ENCODE results near the gene ADGRG3.

ADGRG3 gene

GRCh38 chr16:57722210-57722499, 54.0 kb downstream of the ADGRG3 start:
- Histone ChIP-seq H3K27ac (ENCODE audit: extremely low read depth, low read depth, low read length) (no peak overlapping the region), H3K4me1 (ENCODE audit: control insufficient read depth, insufficient read depth, low read length) (no peaks in the 10 kb centered on the region), H3K36me3 (ENCODE audit: control insufficient read depth in 2 of 2, insufficient read depth in 1 of 2, low read length in 2 of 2) (no peaks in the 10 kb centered on the region), H3K4me3 (ENCODE audit: low read depth, low read length) (no peak overlapping the region), H3K9me3 (ENCODE audit: control insufficient read depth, insufficient read depth, low read depth, low read length) (no peaks in the 10 kb centered on the region)
- CTCF ChIA-PET: interaction anchor here (0.6 to 1.1 kb wide), 2 partner anchors 146 to 787 kb away, joined by 3 to 5 read pairs; no protein-coding TSS in a partner anchor
- POLR2A ChIA-PET: no interaction called here
- TF ChIP-seq ZFP69B (tag by site-specific recombination; IDR thresholded peaks at IDR 0.05) (no peak), REPIN1 (tag by site-specific recombination; IDR thresholded peaks at IDR 0.05; ENCODE audit: low read depth) (no peak), ZNF16 (tag by site-specific recombination; IDR thresholded peaks at IDR 0.05; ENCODE audit: low read depth) (no peak), ZNF37A (tag by site-specific recombination; IDR thresholded peaks at IDR 0.05) (no peak), ZNF394 (tag by site-specific recombination; IDR thresholded peaks at IDR 0.05; ENCODE audit: borderline replicate concordance) (no peak), ZBTB20 (tag by site-specific recombination; IDR thresholded peaks at IDR 0.05) (no peak), ZNF211 (tag by site-specific recombination; IDR thresholded peaks at IDR 0.05; ENCODE audit: low read depth) (no peak), ZNF24 (tag by site-specific recombination; IDR thresholded peaks at IDR 0.05) (no peak), ZSCAN16 (tag by site-specific recombination; IDR thresholded peaks at IDR 0.05) (no peak), ZBTB26 (tag by site-specific recombination; optimal IDR thresholded peaks at IDR 0.05) (no peak), ZNF404 (tag by site-specific recombination; IDR thresholded peaks at IDR 0.05) (no peak), ZNF155 (tag by site-specific recombination; IDR thresholded peaks at IDR 0.05) (no peak), ZNF544 (tag by site-specific recombination; IDR thresholded peaks at IDR 0.05) (no peak), ZNF423 (tag by site-specific recombination; IDR thresholded peaks at IDR 0.05) (no peak)

DNA sequence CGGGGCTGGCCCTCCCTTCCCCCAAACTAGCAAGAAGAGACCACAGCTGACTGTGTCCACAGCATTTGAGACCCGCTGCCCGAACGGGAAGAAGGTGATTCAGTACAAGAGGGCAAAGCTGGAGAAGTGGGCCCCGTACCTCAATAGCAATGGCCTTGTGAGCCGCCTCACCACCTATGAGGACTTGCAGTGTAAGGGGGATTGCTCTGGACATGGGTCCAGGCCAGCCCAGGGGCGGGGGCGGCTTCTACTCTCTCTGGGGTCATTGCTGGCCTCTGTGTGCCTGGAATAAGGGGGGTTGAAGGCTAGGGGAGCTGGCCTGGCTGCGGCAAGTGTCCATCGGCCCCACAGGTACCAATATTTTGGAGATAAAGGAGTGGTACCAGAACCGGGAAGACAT, 54.5 kb downstream of the ADGRG3 start:
- H3K4me3 ChIP-seq (ENCODE audit: low read depth, low read length): no peak overlapping the region
- no peaks in the 10 kb centered on the region for H3K36me3 ChIP-seq (ENCODE audit: control insufficient read depth in 2 of 2, insufficient read depth in 1 of 2, low read length in 2 of 2)
- ChIA-PET POLR2A (no interaction called here), CTCF (interaction anchor here (0.6 to 1.5 kb wide), 14 partner anchors 10 to 787 kb away, joined by 3 to 5 read pairs (median 4); partner anchors contain the start of gene KATNB1)
- H3K27ac ChIP-seq (ENCODE audit: extremely low read depth, low read depth, low read length): no peak overlapping the region
- no peaks in the 10 kb centered on the region for H3K4me1 ChIP-seq (ENCODE audit: control insufficient read depth, insufficient read depth, low read length)
- H3K9me3 ChIP-seq (ENCODE audit: control insufficient read depth, insufficient read depth, low read depth, low read length): no peaks in the 10 kb centered on the region
- TF ChIP-seq ZEB2 (tag by site-specific recombination; IDR thresholded peaks at IDR 0.05) (no peak), ZNF544 (tag by site-specific recombination; IDR thresholded peaks at IDR 0.05) (no peak), ZNF292 (tag by site-specific recombination; IDR thresholded peaks at IDR 0.05; ENCODE audit: borderline replicate concordance, low read depth) (no peak), ZNF214 (tag by site-specific recombination; IDR thresholded peaks at IDR 0.05; ENCODE audit: borderline replicate concordance) (no peak), ZNF629 (tag by site-specific recombination; IDR thresholded peaks at IDR 0.05) (no peak), ZBTB48 (tag by site-specific recombination; IDR thresholded peaks at IDR 0.05) (no peak), ZNF701 (tag by site-specific recombination; IDR thresholded peaks at IDR 0.05) (no peak), ZNF26 (tag by site-specific recombination; IDR thresholded peaks at IDR 0.05) (no peak), YY1 (tag by site-specific recombination; IDR thresholded peaks at IDR 0.05) (no peak), ZSCAN16 (tag by site-specific recombination; IDR thresholded peaks at IDR 0.05) (no peak), SCRT2 (tag by site-specific recombination; IDR thresholded peaks at IDR 0.05) (no peak), KLF10 (tag by site-specific recombination; IDR thresholded peaks at IDR 0.05) (no peak), TSHZ1 (tag by site-specific recombination; IDR thresholded peaks at IDR 0.05; ENCODE audit: borderline replicate concordance) (no peak), ZNF366 (tag by site-specific recombination; conservative IDR thresholded peaks at IDR 0.05) (no peak), ZNF174 (tag by site-specific recombination; IDR thresholded peaks at IDR 0.05) (no peak), ZNF571 (tag by site-specific recombination; IDR thresholded peaks at IDR 0.05) (no peak), SP7 (tag by site-specific recombination; IDR thresholded peaks at IDR 0.05) (no peak)
- TF ChIP-seq, protein P1, sequence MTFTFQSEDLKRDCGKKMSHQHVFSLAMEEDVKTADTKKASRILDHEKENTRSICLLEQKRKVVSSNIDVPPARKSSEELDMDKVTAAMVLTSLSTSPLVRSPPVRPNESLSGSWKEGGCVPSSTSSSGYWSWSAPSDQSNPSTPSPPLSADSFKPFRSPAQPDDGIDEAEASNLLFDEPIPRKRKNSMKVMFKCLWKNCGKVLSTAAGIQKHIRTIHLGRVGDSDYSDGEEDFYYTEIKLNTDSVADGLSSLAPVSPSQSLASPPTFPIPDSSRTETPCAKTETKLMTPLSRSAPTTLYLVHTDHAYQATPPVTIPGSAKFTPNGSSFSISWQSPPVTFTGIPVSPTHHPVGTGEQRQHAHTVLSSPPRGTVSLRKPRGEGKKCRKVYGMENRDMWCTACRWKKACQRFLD (tag by site-specific recombination; IDR thresholded peaks at IDR 0.05): no peak
- TF ChIP-seq, protein P2, sequence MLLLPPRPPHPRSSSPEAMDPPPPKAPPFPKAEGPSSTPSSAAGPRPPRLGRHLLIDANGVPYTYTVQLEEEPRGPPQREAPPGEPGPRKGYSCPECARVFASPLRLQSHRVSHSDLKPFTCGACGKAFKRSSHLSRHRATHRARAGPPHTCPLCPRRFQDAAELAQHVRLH (tag by site-specific recombination; IDR thresholded peaks at IDR 0.05): no peak
